Left lobe of liver (tissue), 2 donors: ENCODE measurements around the gene CCDC102A. TPM values are rescaled to one million over a fixed set of nuclear protein-coding genes. Genes with fewer than 3 reads are reported as not detected.
"Not testable (repeated sequence)": the region's sequence is repeated elsewhere in the genome, so short reads cannot be mapped to it uniquely, and the experiment has no call there.

ENCODE experiments used
- ATAC-seq: fragments of 200-7000 bp; cut with Tn5 transposase; one replicate; pipeline ENCODE4 v1.9.1; 2020; ENCODE audit warnings: mild to moderate bottlenecking, moderate library complexity
- DNase-seq: peaks from one replicate; pipeline ENCODE4 v3.0.0-alpha.2; 2020; ENCODE audit warnings: low spot score
- total RNA-seq: library from RNA; stranded (reverse); gene quantifications from one replicate; pipeline ENCODE4 v1.2.1, GENCODE V29; 2021
- donor health status: DM: no; HTN: no; CAD: no; lungs with moderate emphysema.
- donor health status: DM: no; HTN: yes; CAD: no.

The CCDC102A gene
- total RNA-seq: 0.83 TPM

GRCh38 chr16:57536306-57537193 lies at the start of gene CCDC102A:
Gene CCDC102A (minus strand): TSS chr16:57536571. CDS start chr16:57529177, 7,394 bp downstream.
- DNase-seq: no peak

GRCh38 chr16:57585051-57585687 lies 48.8 kb upstream of the CCDC102A start:
- ATAC-seq (no peak), DNase-seq (no peak)

More at GRCh38 chr16:57536306-57537193, at the start of gene CCDC102A:
- peak; percentile 43 for ATAC-seq

- ATAC-seq: no peak
- DNase-seq: peak; percentile 16
Measured at GRCh38 chr16:57579361-57579665, 42.9 kb upstream of the CCDC102A start.

GRCh38 chr16:57578521-57579360 lies 42.4 kb upstream of the CCDC102A start:
- DNase-seq: peak; percentile 33
- ATAC-seq: no peak

- DNase-seq: peak; percentile 33
- no peak for ATAC-seq
Measured at GRCh38 chr16:57577691-57578224, 41.4 kb upstream of the CCDC102A start.

GRCh38 chr16:57577214-57577613 lies 40.8 kb upstream of the CCDC102A start:
- DNase-seq (peak; percentile 24), ATAC-seq (no peak)

- DNase-seq (peak; percentile 69), ATAC-seq (peak; percentile 93)
Measured at GRCh38 chr16:57576429-57576870, 40.1 kb upstream of the CCDC102A start.

GRCh38 chr16:57575468-57576277 lies 39.3 kb upstream of the CCDC102A start:
- DNase-seq (no peak), ATAC-seq (no peak)

- no peak for ATAC-seq
Measured at GRCh38 chr16:57574646-57575467, 38.5 kb upstream of the CCDC102A start.

GRCh38 chr16:57574086-57574485 lies 37.7 kb upstream of the CCDC102A start:
- ATAC-seq (no peak), DNase-seq (no peak)

More at GRCh38 chr16:57574646-57575467, 38.5 kb upstream of the CCDC102A start:
- no peak for DNase-seq

- DNase-seq (no peak), ATAC-seq (no peak)
Measured at GRCh38 chr16:57572978-57573728, 36.8 kb upstream of the CCDC102A start.

GRCh38 chr16:57571098-57571497 lies 34.7 kb upstream of the CCDC102A start:
- ATAC-seq: no peak
- DNase-seq: no peak

- ATAC-seq (no peak), DNase-seq (no peak)
Measured at GRCh38 chr16:57570301-57571070, 34.1 kb upstream of the CCDC102A start.

GRCh38 chr16:57569306-57569946 lies 33.1 kb upstream of the CCDC102A start:
- ATAC-seq: no peak
- DNase-seq: no peak

GRCh38 chr16:57568772-57569171 lies 32.4 kb upstream of the CCDC102A start:
- DNase-seq, ATAC-seq: not testable (repeated sequence)

- no peak for DNase-seq
- ATAC-seq: no peak
Measured at GRCh38 chr16:57568173-57568678, 31.9 kb upstream of the CCDC102A start.

- ATAC-seq: no peak
- DNase-seq: no peak
Measured at GRCh38 chr16:57567691-57568090, 31.3 kb upstream of the CCDC102A start.
